Anterior cingulate cortex (tissue), 58 donors: ENCODE measurements around the gene TENT4B.

ENCODE experiments used
- DNase-seq, 58 donors: peaks; one replicate each; lab custom pipeline; 2025; lab: John Stamatoyannopoulos, UW

The TENT4B gene

DNA sequence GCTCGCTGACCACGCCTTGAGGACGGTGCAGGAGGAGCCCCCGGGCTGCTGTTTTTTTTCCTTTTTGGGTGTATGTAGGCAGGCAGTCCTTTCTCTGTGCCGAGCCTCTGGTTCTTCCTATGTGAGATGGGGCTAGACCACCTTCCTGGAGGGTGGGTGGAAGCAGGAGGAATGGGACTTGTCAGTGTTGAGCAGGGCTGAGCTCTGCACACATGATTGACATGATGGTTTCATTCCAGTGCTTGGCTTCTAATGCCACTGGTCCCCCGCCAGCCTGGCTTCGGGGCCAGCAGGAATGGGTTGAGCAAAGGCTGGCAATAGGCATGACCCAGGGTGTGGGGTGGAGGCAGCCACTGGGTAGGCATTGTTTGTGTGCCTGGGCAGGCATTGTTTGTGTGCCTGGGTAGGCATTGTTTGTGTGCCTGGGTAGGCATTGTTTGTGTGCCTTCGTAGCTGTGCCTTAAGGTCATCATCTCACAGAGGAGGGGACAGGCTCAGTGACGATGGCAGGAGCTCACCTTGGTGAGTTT, 99.0 kb downstream of the TENT4B start:
- DNase-seq, result peak in 10 of 58 donors; percentile 21 to 70 (median 38)

DNA sequence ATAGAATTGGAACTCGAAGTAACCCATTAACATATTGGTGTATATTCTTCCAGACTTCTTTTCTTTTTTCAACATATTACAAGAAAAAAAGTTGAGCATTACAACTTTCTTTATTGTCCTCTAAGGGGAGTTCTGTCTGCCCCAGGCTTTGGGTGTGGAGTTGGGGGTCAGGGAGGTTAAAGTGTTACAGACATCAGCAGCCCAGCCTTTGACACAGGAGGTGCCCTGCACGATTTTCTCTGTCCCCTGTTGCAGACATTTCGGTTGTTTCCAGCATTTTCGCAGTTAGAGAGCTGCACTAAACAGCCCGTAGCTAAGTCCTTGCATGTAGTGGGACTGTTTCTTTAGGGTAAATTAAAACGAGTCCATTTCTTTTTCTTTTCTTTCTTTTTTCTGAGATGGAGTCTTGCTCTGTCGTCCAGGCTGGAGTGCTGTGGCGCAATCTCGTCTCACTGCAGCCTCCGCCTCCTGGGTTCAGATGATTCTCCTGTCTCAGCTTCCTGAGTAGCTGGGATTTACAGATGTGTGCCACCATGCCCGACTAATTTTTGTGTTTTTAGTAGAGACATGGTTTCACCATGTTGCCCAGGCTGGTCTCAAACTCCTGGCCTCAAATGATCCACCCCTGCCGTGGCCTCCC, 99.9 kb downstream of the TENT4B start:
- no peak for DNase-seq

DNA sequence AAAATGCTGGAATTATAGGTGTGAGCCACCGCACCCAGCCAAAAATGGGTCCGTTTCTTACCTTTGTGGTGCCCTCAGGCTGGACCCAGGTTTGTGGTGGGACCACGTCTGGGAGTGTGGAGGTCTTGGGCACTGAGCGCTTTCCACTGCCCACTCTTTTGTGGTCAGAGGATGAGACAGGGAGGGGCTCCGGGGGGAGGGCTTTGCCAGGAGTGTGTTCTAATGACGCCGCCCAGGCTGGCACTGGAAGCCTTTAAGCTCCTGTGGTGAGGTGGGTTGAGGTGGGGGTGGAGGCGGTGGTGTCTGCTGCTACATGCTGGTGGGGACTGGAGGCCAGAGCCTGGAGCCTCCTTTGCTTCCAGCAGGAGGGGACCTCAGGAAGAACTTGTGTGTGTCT, 100.4 kb downstream of the TENT4B start:
- DNase-seq, result no peak

GRCh38 chr16:50254072-50254471, 101.0 kb downstream of the TENT4B start:
- no peak for DNase-seq

GRCh38 chr16:50255538-50255937, 102.4 kb downstream of the TENT4B start:
- no peak for DNase-seq

DNA sequence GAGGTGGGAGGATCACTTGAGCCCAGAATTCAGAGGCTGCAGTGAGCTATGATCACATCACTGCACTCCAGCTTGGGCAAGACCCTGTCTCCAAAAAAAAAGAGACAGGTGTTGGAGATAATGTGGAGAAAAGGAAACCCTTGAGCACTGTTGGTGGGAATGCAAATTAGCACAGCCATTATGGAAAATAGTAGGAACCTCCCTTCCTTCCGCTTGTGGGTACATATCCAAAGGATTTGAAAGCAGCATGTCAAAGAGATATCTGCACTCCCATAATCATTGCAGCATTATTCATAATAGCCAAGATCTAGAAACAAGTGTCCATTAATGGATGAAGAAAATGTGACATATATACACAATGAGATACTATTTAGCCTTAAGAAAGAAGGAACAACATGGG, 103.5 kb downstream of the TENT4B start:
- no peak for DNase-seq

DNA sequence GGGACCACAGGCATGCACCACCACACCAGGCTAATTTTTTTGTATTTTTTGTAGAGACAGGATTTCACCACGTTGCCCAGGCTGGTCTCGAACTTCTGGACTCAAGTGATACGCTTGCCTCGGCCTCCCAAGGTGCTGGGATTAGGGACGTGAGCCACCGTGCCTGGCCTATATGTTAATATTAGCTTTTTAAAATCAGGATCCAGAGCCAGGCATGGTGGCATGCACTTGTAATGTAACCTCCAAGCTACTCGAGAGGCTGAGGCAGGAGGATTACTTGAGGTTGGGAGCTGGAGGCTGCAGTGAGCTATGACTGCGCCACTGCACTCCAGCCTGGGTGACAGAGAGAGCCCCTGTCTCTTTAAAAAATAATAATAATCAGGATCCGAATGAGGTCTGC, 104.8 kb downstream of the TENT4B start:
- no peak for DNase-seq

DNA sequence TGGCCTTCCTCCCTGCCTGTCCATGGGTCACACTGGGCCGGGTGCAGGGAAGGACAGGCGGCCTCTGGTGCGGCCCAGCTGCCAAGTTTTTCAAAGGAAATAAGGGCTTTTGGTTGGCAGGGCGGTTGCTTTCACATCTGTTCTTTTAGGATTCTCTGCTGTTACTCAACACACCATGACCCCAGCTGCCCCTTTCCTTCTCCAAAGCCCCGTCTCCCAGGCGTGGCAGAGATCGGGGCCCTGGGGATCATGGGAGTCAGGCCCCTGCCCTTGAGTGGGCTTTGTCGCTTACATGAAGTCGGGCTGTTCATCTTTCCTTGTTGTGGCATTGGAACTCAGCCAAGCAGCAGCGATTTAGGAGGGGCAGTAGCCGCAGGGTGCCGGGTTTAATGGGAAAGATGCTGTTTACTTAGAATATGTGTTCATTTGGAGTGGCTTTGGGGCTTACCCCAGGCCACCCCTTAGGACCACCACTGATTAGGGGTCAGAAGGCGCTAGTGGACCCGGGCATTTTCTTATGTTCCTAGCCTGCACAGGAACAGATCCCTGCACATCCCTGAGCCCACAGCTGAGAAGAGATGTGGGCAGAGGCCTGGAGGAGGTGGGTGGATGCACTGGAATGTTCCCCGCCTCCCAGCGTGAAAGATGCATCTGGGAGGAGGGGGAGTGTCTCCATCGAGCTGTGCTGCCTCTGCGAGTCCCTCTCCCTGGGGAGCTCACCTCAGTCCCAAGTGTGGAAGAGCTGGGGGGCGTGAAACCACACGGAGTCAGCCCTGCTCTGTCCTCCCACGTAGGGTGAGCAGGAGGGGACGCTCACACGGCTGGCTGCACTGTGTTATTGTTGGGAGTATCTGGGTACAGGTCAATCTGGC, 106.5 kb downstream of the TENT4B start:
- DNase-seq, result peak in 2 of 58 donors; percentile 25 to 33

DNA sequence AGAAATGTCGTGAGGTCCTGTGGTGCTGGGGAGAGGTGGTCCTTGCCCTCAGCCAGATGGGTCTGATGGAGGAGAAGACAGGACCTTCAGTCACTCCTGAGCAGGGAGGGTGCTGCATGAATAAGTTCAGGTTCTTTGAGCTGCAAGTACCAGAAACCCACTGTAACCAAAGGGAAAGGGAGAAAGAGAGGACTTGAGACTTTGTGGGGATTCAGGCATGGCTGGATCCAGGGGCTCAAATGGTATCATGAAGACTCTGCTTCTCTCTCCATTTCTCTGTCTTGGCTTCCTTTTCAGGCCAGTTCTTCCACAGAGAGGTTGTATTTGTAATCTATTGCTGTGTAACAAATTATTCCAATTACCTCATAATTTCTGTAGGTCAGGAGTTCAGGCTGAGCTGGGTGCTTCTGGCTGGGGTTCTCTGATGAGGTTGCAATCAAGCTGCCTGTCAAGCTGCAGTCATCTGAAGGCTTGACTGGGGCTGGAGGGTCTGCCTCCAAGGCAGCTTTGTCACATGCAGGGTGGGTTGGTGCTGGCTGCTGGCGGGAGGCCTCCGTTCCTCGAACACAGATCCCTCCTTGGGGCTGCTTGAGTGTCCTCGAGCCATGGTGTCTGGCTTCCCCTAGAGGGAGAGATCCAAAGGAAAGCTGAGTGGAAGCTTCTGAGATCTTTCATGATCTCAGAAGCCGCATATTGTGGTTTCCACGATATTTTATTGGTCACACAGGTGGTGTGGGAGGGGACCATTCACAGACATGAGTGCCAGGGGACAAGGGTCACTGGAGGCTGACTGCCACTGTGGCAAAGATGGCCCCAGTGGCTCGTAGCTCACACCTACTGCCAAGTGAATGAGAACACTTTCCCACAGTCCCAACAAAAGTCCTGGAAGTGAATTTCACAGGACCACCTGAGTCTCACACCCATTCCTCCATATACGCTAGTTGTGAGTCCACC, 107.4 kb downstream of the TENT4B start:
- no peak for DNase-seq

GRCh38 chr16:50261160-50261706, 108.1 kb downstream of the TENT4B start:
- DNase-seq, result no peak

DNA sequence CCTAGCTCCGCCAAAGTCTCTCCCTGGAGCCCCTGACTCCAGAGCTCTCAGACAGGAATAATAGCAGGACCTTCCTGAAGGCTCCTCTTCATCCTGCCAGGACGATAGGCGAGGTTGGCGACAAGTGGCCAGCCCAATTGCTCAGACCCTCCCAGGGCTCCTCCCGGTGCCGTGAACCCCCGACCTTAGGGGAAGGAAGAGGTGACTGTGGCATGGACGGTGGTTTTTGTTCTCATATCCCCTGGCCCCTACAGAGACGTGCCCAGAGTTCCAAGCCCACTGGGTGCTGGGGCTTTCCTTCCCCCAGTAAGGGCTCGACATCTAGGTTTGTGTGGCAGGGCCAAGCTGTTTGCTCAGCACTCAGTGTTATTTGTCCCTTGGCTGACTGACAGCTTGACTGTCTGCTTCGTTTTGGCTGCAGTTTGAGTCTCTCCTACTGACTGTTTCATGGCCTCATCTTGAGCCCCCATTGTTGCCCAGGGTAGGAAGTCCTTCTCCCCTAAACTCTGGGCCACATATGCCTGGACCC, 108.7 kb downstream of the TENT4B start:
- DNase-seq, result no peak

GRCh38 chr16:50263060-50263909, 110.2 kb downstream of the TENT4B start:
- DNase-seq, result no peak

DNA sequence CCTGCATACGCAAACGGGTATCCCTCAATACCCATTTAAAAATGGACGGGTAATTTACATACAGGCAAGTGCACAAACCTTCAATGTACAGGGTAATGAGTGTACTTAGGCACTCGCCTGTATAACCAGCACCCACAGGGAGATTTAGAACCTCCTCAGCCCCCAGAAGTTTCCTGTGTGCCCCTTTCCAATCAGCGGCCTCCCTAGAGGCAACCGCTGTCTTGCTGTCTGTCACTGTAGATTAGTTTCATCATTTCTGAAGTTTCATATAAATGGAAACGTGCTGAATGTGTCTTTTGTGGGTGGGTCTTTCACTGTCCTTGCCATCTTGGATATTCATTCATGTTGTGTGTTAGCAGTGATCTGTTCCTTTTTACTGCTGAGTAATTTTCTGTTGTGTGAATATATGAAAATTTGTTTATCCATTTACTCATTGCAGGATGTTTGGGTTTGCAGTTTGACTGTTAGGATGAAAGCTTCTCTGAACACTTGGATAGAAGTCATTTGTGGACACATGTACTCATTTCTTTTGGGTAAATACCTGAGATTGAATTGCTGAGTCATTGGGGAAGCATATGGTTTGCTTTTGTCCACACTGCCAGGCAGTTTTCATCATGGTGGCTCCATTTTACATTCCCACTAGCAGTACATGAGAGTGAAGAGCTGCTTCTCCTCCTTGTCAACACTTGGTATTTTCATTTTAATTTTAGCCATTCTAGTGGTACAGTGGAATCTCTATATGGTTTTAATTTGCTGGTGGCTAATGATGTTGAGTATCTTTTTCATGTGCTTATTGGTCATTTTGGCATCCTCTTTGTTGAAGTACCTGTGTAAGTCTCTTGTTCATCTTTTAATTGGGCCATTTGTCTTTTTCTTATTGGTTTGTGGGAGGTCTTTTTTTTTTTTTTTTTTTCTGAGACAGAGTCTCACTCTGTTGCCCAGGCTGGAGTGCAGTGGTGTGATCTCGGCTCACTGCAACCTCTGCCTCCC, 111.1 kb downstream of the TENT4B start:
- DNase-seq, result no peak

- no peak for DNase-seq
Observed at GRCh38 chr16:50265260-50265659, 112.2 kb downstream of the TENT4B start.

DNA sequence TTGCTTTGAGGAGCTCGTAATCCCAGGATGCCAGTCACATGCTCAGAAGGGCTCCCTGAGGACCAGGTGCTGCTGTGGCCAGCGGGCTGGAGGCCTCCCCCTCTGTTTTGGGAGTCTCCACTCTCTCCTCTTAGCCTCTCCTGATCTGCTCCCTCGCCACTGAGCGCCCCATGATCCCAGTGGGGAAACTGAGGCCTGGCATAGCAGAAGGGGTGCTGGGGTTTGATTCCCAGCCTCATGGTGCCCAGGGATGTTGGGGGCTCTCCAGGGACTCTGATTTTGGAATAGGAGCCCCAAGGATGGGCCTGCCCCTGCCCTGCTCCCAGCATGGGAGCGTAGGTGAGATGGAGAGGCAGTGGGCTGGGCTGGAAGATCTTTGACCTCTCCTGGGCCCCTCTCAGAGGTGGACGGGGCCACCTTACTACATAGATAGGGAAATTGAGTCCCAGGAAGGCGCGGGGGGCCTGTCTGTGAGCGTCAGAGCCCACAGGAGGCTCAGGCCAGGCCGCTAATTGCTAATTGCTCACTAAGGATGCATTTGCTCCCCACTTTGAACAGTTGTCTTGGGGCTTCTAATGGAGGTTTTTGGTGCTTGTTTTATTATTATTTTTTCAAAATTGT, 112.7 kb downstream of the TENT4B start:
- DNase-seq, result no peak

DNA sequence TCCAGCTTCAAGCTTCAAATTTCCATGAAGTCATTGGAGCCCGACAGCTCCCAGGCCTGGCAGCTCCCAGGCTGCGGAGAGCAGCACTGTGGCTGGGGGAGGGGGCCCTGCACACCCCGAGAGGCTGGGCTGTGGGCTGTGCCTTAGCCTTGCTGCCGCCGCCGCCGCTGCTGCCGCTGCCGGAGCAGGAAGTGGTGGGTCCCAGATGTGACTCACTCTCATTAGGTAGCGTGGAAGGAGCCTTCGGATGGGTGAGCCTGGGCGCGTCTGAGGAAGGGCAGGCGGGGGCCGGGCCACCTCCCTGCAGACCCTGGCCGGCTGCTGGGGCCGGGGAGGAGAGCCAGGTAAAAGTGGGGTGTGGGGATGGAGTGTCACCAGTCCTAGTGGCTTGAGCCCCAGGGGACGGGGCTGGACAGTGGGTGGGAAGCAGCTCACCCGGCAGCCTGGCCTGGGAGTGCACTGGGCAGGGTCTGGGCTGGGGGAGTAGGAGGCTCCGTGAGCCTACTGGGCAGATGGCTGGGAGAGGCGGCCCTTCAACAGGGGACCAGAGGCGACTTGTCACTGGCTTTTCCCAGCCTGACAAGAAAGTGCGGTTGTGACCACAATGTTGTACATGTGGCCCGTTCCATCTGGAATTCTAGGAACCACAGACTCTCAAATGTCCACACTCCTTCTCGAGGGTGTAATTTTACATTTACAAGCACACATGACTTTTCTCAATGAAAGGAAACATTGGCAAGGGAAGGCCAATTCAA, 113.4 kb downstream of the TENT4B start, which contains the start of gene ADCY7:
ADCY7 (plus strand) TSS at position 215 of the 755 bp plus-strand sequence. CDS start 21,629 bp downstream, outside the sequence.
- peak in 1 of 58 donors; percentile 18 for DNase-seq
